NK-92 (cell line): ENCODE data around the gene LSM11.
"Not testable (repeated sequence)": the region's sequence is repeated elsewhere in the genome, so short reads cannot be mapped to it uniquely, and the experiment has no call there.

Source experiments
- DNase-seq: peaks from one replicate; lab custom pipeline; 2025; ENCODE audit not compliant: unreplicated experiment; lab: John Stamatoyannopoulos, UW

The LSM11 gene

GRCh38 chr5:157743163-157744050 is at the start of gene LSM11:
Gene LSM11, plus strand, starts transcription at chr5:157743712. Its CDS starts 39 bp downstream, at chr5:157743751.
- DNase-seq: peak; percentile 22

GRCh38 chr5:157693816-157694215 is 49.7 kb upstream of the LSM11 start:
- DNase-seq: not testable (repeated sequence)

- not testable (repeated sequence) for DNase-seq
Measured at GRCh38 chr5:157696154-157696553, 47.4 kb upstream of the LSM11 start.

GRCh38 chr5:157698674-157699073 is 44.8 kb upstream of the LSM11 start:
- not testable (repeated sequence) for DNase-seq

- no peak for DNase-seq
Measured at GRCh38 chr5:157703736-157704135, 39.8 kb upstream of the LSM11 start.

GRCh38 chr5:157708866-157709265 is 34.6 kb upstream of the LSM11 start:
- no peak for DNase-seq

GRCh38 chr5:157709346-157709745 is 34.2 kb upstream of the LSM11 start:
- DNase-seq: no peak

- no peak for DNase-seq
Measured at GRCh38 chr5:157710431-157710830, 33.1 kb upstream of the LSM11 start.

GRCh38 chr5:157710882-157711281 is 32.6 kb upstream of the LSM11 start:
- DNase-seq: no peak

- no peak for DNase-seq
Measured at GRCh38 chr5:157713830-157714595, 29.5 kb upstream of the LSM11 start.

- DNase-seq: no peak
Measured at GRCh38 chr5:157714596-157714864, 29.0 kb upstream of the LSM11 start.

- DNase-seq: no peak
Measured at GRCh38 chr5:157718519-157718918, 25.0 kb upstream of the LSM11 start.

GRCh38 chr5:157719245-157719644 is 24.3 kb upstream of the LSM11 start:
- DNase-seq: no peak

GRCh38 chr5:157721159-157721558 is 22.4 kb upstream of the LSM11 start:
- no peak for DNase-seq

- DNase-seq: not testable (repeated sequence)
Measured at GRCh38 chr5:157722895-157723294, 20.6 kb upstream of the LSM11 start.

GRCh38 chr5:157726607-157727006 is 16.9 kb upstream of the LSM11 start:
- not testable (repeated sequence) for DNase-seq

- DNase-seq: not testable (repeated sequence)
Measured at GRCh38 chr5:157727858-157728257, 15.7 kb upstream of the LSM11 start.

GRCh38 chr5:157729858-157730257 is 13.7 kb upstream of the LSM11 start:
- DNase-seq: no peak

- DNase-seq: no peak
Measured at GRCh38 chr5:157730900-157731271, 12.6 kb upstream of the LSM11 start.

- DNase-seq: peak; percentile 85
Measured at GRCh38 chr5:157731272-157732129, 12.0 kb upstream of the LSM11 start, which contains the start of gene THG1L. Gene THG1L, plus strand, starts transcription at chr5:157731420. Its CDS starts 21 bp downstream, at chr5:157731441.

- no peak for DNase-seq
Measured at GRCh38 chr5:157732130-157732514, 11.4 kb upstream of the LSM11 start.
